Skin of body (tissue), 2 donors: ENCODE data around the gene RGS10. TPM values are rescaled to one million over a fixed set of nuclear protein-coding genes. Genes with fewer than 3 reads are reported as not detected.
A peak's percentile ranks its signal among the peaks of the same experiment; 100 is the strongest.

Source experiments
- DNase-seq: peaks from one replicate; lab custom pipeline; 2025; lab: John Stamatoyannopoulos, UW
- total RNA-seq: library from RNA; depleted of rRNA; stranded (reverse); fragments of >200 nt; gene quantifications from one replicate; pipeline ENCODE4 v1.2.3, GENCODE V29; 2014

The RGS10 gene
- total RNA-seq, 1 donor from 2014 or later, result 34.0 TPM

GRCh38 chr10:119518176-119518575 lies 24.3 kb downstream of the RGS10 start:
- no peak for DNase-seq

DNA sequence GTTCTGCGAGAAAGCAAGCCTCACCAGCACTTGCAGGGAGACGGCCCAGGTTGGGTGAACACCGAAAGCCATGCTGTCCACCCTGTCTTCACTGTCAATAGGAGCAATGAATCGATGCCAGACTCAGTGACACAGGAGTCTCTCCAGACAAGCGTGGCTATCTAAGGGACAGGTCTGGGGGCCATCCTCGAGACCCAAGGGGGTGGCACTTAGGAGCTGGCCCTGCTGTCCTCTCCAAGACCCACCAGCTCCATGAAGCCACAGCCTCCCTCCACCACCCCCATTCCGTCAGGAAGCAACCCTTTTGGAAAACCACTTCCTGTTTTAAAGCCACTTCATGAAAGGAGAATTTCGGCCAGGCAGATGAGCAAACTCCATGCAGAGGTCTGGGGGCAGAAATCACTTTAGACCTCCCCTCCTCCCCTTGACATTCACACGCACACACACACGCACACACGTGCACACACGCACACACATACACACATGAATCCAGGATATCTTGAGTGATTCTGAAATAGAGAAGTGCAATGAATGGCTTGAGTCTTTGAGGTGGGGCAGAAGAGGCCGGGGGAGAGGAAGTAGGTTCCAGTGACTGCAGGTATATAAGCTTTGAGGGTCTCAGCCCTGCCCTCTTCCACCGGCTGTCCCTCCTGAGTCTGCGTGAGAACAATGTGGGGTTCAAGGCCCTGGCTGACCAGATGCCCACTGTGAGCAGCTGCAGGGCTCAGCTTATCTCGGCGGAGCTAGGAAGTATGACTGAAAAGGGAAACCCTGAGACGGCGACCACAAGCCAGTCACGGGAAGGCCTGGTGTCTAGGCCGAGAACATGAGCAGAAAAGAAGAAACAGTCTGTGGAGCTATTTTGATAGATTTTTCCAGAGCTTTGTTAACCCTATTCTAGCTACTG lies 25.0 kb downstream of the RGS10 start:
- no peak for DNase-seq

DNA sequence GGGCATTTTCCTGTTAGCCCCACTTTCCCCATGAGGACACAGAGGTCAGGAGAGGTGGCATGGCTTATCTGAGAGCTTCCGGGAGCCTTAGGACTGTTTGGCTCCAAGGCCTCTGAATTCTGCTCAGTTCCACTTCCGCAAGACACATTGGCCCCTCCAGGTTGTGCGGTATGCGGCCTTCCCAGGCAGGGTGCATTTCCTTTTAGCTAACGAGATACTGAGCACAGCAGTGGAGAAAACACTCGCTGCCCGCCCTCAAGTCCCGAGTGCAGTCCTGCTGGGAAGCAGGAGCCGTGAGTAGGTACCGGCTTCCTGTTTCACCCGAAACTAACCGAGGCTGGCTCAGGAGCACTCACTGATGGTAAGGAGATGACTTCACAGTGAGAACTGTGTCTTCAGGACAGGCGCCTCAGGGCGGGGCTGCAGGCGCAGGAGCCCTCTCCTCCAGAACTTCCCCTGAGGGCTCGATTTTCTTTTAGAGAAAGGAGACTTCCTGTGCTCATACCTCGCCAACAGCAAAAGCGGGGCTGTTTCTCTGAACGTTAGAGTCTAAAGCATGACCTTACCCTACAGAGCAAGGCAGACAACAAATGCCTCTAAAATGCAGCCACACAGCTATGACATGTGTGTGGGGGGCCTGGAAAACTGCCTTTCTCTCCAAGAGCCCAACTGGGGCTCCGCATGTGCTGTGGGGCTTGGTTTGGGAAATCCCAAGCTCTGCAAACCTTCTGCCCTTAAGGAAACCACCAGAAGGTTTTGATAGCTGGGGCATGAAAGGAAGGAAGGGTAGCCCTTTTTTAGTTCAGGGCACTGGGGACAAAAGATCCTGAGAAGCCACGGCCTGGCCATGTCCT lies 25.9 kb downstream of the RGS10 start:
- DNase-seq, result no peak

- DNase-seq, result no peak
These were observed 26.9 kb downstream of the RGS10 start for GRCh38 chr10:119515511-119516045.

DNA sequence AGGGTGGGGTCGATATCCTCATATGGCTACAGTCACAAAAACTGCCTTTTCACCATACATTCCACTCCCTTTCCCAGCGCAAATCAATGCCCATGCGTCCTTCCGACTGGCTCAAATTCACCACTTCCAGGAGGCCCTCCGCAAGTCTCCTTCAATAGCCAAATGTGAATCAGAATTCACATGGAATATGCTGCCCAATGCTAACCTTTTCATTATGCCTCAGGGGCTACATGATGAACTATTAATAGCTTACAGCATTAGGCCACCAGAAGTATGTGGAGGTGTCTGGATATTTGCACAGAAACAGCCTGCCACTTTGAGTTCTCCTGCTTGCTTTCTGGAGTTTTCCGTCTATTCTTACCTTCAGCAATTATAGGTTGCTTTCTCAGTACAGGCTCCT lies 27.7 kb downstream of the RGS10 start:
- no peak for DNase-seq

- DNase-seq, result peak; percentile 38
These were observed 30.5 kb downstream of the RGS10 start for GRCh38 chr10:119511828-119512515.

DNA sequence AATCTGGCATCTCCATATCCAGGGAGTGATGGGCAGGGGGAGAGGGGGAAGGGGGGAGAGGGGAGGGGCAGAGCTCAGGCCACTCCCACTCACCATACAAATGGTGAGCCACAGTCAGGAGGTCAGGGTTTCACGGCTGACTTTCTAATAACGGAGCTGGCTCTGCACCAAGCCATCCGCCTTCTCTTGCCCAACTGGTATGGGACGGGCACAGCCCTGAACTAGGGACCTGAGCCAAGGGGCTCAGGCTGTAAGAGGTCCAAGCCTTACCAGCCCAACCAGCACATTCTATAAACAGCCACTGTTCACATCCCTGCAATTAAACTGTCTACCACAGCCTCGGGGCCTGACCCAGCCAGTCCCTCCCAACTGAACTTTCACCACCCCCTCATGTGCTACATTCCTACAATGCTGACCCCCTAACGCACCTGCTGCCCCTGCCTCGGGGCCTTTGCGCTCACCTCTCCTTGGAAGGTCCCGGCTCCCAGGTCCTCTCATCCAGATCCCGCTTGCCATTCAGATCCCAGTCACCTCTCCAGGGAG lies 32.5 kb downstream of the RGS10 start:
- DNase-seq, result no peak

DNA sequence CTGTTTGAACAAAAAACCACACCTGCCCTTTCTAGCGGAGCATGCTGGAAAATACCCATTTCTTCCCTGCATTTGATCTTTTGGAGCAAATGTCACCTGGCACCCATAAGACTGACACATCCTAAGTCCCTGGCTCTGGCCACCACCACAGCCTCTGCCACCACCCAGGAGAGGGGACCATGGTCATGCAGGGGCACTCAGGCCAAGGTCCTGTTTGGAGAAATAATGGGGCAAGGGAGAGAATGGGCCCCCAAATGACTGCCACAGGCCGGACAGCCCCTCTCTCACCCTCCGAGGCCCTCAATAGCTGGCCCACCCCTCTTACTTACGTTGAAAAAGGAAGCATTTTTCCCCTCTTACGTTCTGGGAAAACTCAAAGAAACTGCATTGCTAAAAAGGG lies 35.4 kb downstream of the RGS10 start:
- no peak for DNase-seq

DNA sequence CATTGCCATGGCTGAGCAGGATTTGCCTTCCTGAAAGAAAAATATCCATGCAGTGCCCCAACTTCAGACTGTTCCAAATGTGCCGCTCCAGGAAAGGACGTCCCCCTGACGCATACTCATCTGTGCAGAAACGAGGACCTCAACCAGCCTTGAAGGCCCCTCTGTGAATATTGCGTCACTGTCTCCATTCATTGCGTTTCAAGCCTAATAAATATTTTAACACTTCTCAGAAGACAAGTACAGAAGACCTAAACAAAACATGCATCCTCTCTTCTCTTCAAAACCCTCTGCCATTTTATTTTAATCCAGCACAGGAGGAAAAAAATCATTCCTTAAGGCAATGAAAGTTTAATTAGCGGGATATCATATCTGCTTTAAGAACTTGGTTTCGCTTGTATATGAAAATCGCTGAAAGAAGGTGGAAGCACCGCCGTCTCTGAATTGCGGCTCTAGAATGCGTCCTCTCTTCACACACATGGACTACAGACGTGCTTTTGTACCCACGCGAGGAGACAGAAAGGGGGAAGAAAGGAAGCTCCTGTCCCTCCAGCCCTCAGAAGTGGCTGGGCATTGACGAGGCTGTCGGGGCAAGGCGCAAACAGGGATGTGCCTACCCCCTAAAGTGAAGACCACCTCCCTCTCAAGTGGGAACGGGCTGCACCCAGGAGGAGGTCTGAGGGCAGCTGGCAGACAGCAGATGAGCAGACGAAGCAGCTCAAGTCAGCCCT lies 36.8 kb downstream of the RGS10 start:
- peak; percentile 50 for DNase-seq

- DNase-seq, result peak; percentile 92
These were observed 37.4 kb downstream of the RGS10 start for GRCh38 chr10:119505131-119505551.

DNA sequence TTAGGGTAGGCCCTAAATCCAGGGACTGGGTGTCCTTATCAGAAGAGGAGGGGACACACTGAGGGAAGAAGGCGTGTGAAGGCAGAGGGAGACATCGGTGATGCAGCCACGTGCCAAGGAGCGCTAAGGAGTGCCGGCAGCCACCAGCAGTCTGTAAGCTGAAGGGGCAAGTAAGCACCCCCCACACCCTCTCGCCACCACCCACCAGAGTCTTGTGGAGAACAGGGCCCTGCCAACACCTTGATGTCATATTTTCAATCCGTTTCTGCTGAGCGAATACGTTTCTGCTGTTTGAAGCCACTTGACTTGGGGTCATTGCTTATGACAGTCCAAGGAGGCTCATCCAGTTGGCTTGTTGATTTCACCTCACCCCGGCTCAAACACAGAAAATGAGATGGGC lies 37.9 kb downstream of the RGS10 start:
- DNase-seq, result no peak

DNA sequence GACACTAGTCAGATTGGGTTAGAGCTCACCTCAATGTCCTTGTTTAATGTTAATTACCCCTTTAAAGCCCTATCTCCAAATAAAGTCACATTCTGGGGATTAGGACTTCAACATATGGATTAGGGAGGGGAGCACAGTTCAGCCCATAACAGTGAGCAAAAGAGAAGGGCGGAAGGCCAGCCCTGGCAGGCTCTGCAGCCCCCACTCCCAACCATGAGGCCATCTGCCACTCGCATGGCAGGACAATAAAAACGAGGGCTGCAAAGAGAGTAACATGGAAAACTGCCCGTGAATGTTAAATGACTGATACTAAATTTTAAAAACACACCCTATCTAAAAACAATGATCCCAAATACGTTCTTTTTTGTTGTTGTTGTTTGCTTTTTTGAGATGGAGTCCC lies 38.7 kb downstream of the RGS10 start:
- peak; percentile 33 for DNase-seq

DNA sequence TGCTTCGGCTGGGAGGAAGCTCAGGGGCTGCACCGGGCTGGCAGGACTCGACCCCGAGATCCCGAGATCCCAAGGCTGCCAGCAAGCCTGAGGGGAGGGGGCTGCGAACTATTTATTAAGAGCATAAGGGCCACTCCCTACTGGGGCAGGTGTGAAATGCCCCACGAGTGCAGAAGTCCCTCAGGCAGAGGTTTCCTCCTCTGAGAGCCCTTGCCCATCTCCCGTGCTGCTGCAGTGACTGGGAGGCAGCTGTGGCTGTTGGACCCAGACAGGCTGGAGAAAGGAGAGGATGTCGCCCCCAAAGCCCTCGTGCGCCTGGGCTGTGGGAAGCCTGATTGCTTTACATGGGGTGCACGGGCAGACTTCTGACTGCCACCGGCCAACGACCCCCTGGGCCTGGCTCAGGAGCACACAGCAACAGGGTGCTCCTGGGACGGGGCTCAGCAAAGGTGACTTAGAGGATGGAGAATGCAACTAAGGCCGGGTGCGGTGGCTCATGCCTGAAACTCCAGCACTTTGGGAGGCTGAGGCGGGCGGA lies 39.8 kb downstream of the RGS10 start:
- no peak for DNase-seq

GRCh38 chr10:119502209-119502608 lies 40.3 kb downstream of the RGS10 start:
- no peak for DNase-seq

- DNase-seq, result no peak
These were observed 40.8 kb downstream of the RGS10 start for GRCh38 chr10:119501690-119502089.

- no peak for DNase-seq
These were observed 41.7 kb downstream of the RGS10 start for GRCh38 chr10:119500821-119501220.

GRCh38 chr10:119500123-119500795 lies 42.3 kb downstream of the RGS10 start:
- DNase-seq, result peak; percentile 79

DNA sequence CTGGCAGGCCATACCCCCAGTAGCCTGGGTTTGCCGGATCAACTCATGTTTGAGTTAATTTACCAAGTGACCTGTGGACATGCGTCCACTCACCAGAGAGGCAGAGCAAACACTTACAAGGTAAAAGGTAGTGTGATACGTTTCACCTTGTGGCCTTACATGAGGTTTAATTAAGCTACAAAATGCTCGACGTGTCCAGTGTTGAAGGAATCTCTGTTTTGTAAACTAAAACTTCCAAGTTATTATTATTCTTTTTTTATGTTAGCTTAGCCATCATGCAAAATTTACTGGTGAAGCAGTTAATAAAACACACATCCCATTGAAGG lies 42.9 kb downstream of the RGS10 start:
- no peak for DNase-seq

DNA sequence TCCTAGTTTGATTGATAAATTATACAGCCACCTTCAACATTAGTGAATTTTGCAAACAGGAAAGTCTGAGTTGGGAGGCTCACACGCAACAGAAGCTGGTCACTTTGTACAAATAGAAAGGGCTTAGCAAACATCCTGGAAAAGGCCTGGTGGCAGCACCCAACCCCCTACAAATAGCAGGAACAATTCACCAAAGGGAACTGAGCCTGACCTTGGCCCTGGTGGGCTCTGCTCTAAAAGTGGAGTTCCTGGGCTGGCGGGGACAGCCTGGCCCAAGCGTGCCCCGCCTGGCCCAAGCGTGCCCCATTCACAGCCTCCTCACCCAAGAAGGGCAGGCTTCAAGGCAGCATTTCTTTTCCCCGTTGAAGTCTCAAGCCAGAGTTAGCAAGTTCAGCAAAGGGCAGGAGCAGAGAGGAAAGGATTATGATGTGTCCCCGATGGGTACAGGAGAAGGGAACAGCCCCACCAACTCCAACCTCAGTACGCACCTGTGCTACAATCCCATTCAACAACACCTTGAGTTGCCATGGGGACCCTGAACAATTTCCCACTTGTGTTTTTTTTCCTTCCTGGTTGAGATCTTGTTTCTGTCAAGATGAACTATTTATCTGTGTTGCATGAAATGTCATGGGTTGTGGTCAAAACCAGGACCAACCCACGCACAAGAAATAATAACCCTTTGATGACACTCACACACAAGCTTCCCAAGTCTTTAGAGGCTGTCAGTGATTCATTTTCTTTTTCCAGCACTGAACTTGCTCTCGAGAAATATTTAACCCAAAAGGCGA lies 43.4 kb downstream of the RGS10 start:
- no peak for DNase-seq
